Cardiac muscle cell (in vitro differentiated cells and primary cell): Measurements from ENCODE around the gene MYH10. TPM values are rescaled to one million over a fixed set of nuclear protein-coding genes. Genes with fewer than 3 reads are reported as not detected.

Experiments
- DNase-seq, 2 donors: peaks; one replicate each; pipeline versions ENCODE4 v3.0.0 to v3.0.0-alpha.2; 2010 to 2017; ENCODE audit warnings: low read depth in 1 of 2, low spot score in 1 of 2
- H3K27ac ChIP-seq: fragments of 200-600 bp; sonication (generic); 2 replicates; pipeline ENCODE4 v1.5.1; 2016
- H3K27me3 ChIP-seq: fragments of 200-600 bp; sonication (generic); 2 replicates; pipeline ENCODE4 v1.6.0; 2016; ENCODE audit warnings: control low read depth
- H3K36me3 ChIP-seq: fragments of 200-600 bp; sonication (generic); 2 replicates; pipeline ENCODE4 v1.5.1; 2016; ENCODE audit warnings: control low read depth
- H3K4me1 ChIP-seq: fragments of 200-600 bp; sonication (generic); 2 replicates; pipeline ENCODE4 v1.8.1; 2017; ENCODE audit warnings: low read depth, mild to moderate bottlenecking, mixed run types
- H3K4me3 ChIP-seq: fragments of 200-600 bp; sonication (generic); 2 replicates; pipeline ENCODE4 v1.5.1; 2016; ENCODE audit warnings: mild to moderate bottlenecking
- H3K9me3 ChIP-seq: fragments of 200-600 bp; sonication (generic); 2 replicates; pipeline ENCODE4 v1.5.1; 2017; ENCODE audit warnings: low read depth, mild to moderate bottlenecking, control low read depth
- CTCF ChIP-seq: IDR thresholded peaks from 2 replicates; pipeline ENCODE4 v1.5.1; 2012; ENCODE audit warnings: low read depth, mild to moderate bottlenecking, low read length
- polyA plus RNA-seq: library from polyadenylated mRNA; unstranded; fragments of >200 nt; fragmentation: Nextera tagmentation; extraction: Ambion mirVana; gene quantifications from 2 replicates; pipeline ENCODE4 v1.2.1, GENCODE V29; 2016
- total RNA-seq: library from RNA; depleted of rRNA; stranded (reverse); fragments of >200 nt; gene quantifications from 2 replicates; pipeline ENCODE4 v1.2.3, GENCODE V29; 2016

The MYH10 gene
- total and polyA plus RNA-seq, 2 experiments from 2014 or later: 147 to 194 TPM

DNA sequence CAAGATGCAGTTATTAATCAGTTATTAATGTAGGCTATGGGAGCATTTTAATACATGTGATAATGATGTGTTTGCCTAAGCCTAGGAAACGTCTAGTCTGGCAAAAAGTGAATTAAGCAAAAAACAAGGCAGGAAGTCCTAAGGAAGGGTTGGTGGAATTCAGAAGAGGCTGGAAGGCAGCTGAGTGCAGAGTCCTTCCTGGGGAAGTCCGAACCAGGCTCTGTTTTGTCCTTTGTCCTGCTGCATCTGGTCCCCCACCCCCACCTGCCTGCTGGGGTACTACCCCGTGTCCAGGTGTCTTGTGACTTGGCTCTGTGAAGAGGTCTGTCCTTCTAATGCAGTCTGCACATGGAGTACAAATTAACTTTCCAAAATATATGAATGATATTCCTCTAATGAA is 1.5 kb upstream of the MYH10 start:
- TF ChIP-seq CTCF: no peak
- Histone ChIP-seq H3K9me3 (no peaks in the 10 kb centered on the region), H3K27me3 (no peaks in the 10 kb centered on the region), H3K4me3 (no peak overlapping the region), H3K27ac (no peak overlapping the region), H3K36me3 (no peaks in the 10 kb centered on the region), H3K4me1 (peaks cover 19% of the 10 kb centered on the region)
- DNase-seq: no peak

GRCh38 chr17:8631554-8631877 is 991 bp upstream of the MYH10 start:
- no peaks in the 10 kb centered on the region for H3K9me3 ChIP-seq
- peak overlapping the region; percentile 62 for H3K4me3 ChIP-seq
- peak overlapping the region; percentile 95 for H3K27ac ChIP-seq
- peak in 1 of 2 donors; percentile 30 for DNase-seq
- no peak for TF ChIP-seq CTCF
- no peaks in the 10 kb centered on the region for H3K27me3 ChIP-seq
- H3K36me3 ChIP-seq: no peaks in the 10 kb centered on the region
- peaks cover 24% of the 10 kb centered on the region for H3K4me1 ChIP-seq

- no peaks in the 10 kb centered on the region for H3K9me3 ChIP-seq
- peaks cover 29% of the 10 kb centered on the region for H3K4me1 ChIP-seq
- no peaks in the 10 kb centered on the region for H3K27me3 ChIP-seq
- no peaks in the 10 kb centered on the region for H3K36me3 ChIP-seq
- peak overlapping the region; percentile 95 for H3K27ac ChIP-seq
- DNase-seq: peak; percentile 100
- no peak for TF ChIP-seq CTCF
- H3K4me3 ChIP-seq: peak overlapping the region; percentile 62
Measured at GRCh38 chr17:8630802-8631553, 453 bp upstream of the MYH10 start.

DNA sequence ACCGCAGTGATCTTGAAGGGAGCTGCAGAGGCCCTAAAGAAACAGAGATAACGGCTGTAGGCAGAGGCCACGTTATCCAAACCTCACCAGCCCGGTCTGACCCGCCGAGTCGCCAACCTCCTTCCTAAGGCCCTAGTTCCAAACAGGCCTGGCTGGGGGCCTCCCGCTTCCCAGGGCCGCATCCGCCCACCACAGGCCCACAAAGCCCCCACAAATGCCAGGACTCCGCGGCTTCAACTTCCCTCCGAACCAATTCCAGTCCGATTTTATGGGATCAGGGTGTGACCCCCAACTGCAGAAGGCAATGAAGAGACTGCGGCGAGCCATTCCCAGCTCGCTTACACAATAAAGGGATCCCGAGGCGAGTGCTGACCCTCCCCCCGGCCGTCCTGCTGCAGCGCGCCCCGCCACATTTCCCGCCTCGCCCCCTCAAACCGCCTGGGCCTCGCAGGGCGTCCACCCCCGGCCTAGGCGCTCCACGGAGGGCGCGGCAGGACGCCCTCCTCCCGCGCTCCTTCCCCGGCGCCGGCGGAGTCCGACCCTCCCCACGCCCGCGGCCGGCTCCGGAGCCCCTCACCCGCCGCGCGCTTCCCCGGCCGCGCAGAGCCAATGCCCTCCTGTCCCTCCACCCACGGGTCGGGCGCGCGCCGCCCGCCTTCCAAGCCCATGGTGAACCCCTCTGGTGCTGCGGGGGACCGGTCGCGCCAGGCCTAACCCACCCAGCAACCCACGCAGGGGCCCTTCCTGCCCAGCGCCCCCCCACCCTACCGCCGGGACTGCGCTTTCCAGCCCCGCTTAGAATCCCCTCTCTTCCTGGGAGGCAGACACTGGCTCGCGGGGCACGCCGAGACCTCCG is 926 bp downstream of the MYH10 start:
- no peak for TF ChIP-seq CTCF
- peak overlapping the region; percentile 79 for H3K4me3 ChIP-seq
- peak; percentile 53 to 66 for DNase-seq
- no peaks in the 10 kb centered on the region for H3K9me3 ChIP-seq
- H3K27me3 ChIP-seq: no peaks in the 10 kb centered on the region
- no peaks in the 10 kb centered on the region for H3K36me3 ChIP-seq
- H3K4me1 ChIP-seq: peaks cover 29% of the 10 kb centered on the region
- peak overlapping the region; percentile 88 for H3K27ac ChIP-seq

GRCh38 chr17:8628609-8629169 is 1.8 kb downstream of the MYH10 start:
- Histone ChIP-seq H3K9me3 (no peaks in the 10 kb centered on the region), H3K27ac (peak overlapping the region; percentile 88), H3K27me3 (no peaks in the 10 kb centered on the region), H3K4me3 (peak overlapping the region; percentile 79), H3K36me3 (no peaks in the 10 kb centered on the region), H3K4me1 (peaks cover 29% of the 10 kb centered on the region)
- peak in 1 of 2 donors; percentile 48 for DNase-seq
- TF ChIP-seq CTCF: no peak
